GM19463 (cell line): ENCODE data around the gene MORN2.

Experiments
- ATAC-seq: cut with Tn5 transposase; IDR thresholded peaks from one replicate; pipeline ENCODE4 v1.9.1; 2021; ENCODE audit warnings: mild to moderate bottlenecking, moderate library complexity; ENCODE audit not compliant: unreplicated experiment

The MORN2 gene

GRCh38 chr2:38875576-38876367 is at the start of gene MORN2, which contains the start of gene DHX57:
Gene MORN2 (plus strand): TSS chr2:38875976.
Gene DHX57 (minus strand): TSS chr2:38875934. CDS start chr2:38868405, 7,529 bp downstream.
- peak; percentile 100 for ATAC-seq

GRCh38 chr2:38827539-38828145 is 48.1 kb upstream of the MORN2 start:
- ATAC-seq: peak; percentile 47

- no peak for ATAC-seq
Observed at GRCh38 chr2:38828460-38828859, 47.3 kb upstream of the MORN2 start.

GRCh38 chr2:38829971-38830370 is 45.8 kb upstream of the MORN2 start:
- no peak for ATAC-seq

GRCh38 chr2:38830526-38831159 is 45.1 kb upstream of the MORN2 start:
- ATAC-seq: no peak

- no peak for ATAC-seq
Observed at GRCh38 chr2:38835015-38835601, 40.7 kb upstream of the MORN2 start.

- peak; percentile 95 for ATAC-seq
Observed at GRCh38 chr2:38835990-38836389, 39.8 kb upstream of the MORN2 start.

- ATAC-seq: peak; percentile 6
Observed at GRCh38 chr2:38836791-38837190, 39.0 kb upstream of the MORN2 start.

GRCh38 chr2:38850045-38850444 is 25.7 kb upstream of the MORN2 start:
- peak; percentile 95 for ATAC-seq

- ATAC-seq: no peak
Observed at GRCh38 chr2:38856165-38856564, 19.6 kb upstream of the MORN2 start.

GRCh38 chr2:38862476-38862875 is 13.3 kb upstream of the MORN2 start:
- ATAC-seq: no peak

GRCh38 chr2:38863061-38863695 is 12.6 kb upstream of the MORN2 start:
- no peak for ATAC-seq

GRCh38 chr2:38866773-38867443 is 8.9 kb upstream of the MORN2 start:
- ATAC-seq: no peak

GRCh38 chr2:38871432-38871831 is 4.3 kb upstream of the MORN2 start:
- ATAC-seq: no peak

- no peak for ATAC-seq
Observed at GRCh38 chr2:38873763-38874162, 2.0 kb upstream of the MORN2 start.

GRCh38 chr2:38875227-38875575 is 575 bp upstream of the MORN2 start:
- ATAC-seq: no peak

GRCh38 chr2:38876407-38876806 is 631 bp downstream of the MORN2 start:
- ATAC-seq: no peak

GRCh38 chr2:38886063-38886462 is 10.3 kb downstream of the MORN2 start:
- no peak for ATAC-seq

GRCh38 chr2:38887347-38887746 is 11.6 kb downstream of the MORN2 start:
- no peak for ATAC-seq

GRCh38 chr2:38887902-38888554 is 12.3 kb downstream of the MORN2 start:
- no peak for ATAC-seq
